ENCODE results near the gene AP2S1. TPM values are rescaled to one million over a fixed set of nuclear protein-coding genes. Genes with fewer than 3 reads are reported as not detected.
"Not testable (repeated sequence)": the region's sequence is repeated elsewhere in the genome, so short reads cannot be mapped to it uniquely, and the experiment has no call there.

AP2S1 gene
- total RNA-seq, 2 experiments from 2014 or later, result 102 to 104 TPM

- ATAC-seq, result peak; percentile 76
- Mint-ChIP-seq H3K9me3 (ENCODE audit: low read depth) (no peaks in the 10 kb centered on the region), H3K4me3 (peak overlapping the region; percentile 68), H3K4me1 (peaks cover 17% of the 10 kb centered on the region), H3K27me3 (no peaks in the 10 kb centered on the region), H3K27ac (peak overlapping the region; percentile 82), H3K36me3 (ENCODE audit: low read depth) (peaks cover 4% of the 10 kb centered on the region)
- DNase-seq, result peak; percentile 97
- POLR2A ChIA-PET, result interaction anchor here (1.0 kb wide), 1 partner anchor 72 kb away, joined by 3 read pairs; no protein-coding TSS in a partner anchor
- intact Hi-C loops (cut with DNase I, micrococcal nuclease), result loop anchor here (1.0 to 10.0 kb wide), 8 partner anchors 68 to 388 kb away; partner anchors contain the start of genes SAE1 (in 1 of the 2), SLC1A5 (in 1 of the 2), TMEM160 (in 1 of the 2) and ZC3H4 (in 1 of the 2)
- CTCF ChIA-PET, result interaction anchor here (0.6 to 2.0 kb wide), 12 partner anchors 12 to 282 kb away, joined by 3 to 8 read pairs (median 4); no protein-coding TSS in a partner anchor
These were observed 5.7 kb upstream of the AP2S1 start for GRCh38 chr19:46856062-46857022.

- H3K27ac Mint-ChIP-seq; ATAC-seq; POLR2A ChIA-PET; H3K4me3 Mint-ChIP-seq; H3K9me3 Mint-ChIP-seq (ENCODE audit: low read depth); H3K36me3 Mint-ChIP-seq (ENCODE audit: low read depth); H3K27me3 Mint-ChIP-seq; DNase-seq: not testable (repeated sequence)
- intact Hi-C loops (cut with DNase I, micrococcal nuclease), result loop anchor here in 1 of 2 experiments (10.0 kb wide), 1 partner anchor 390 kb away; no protein-coding TSS in a partner anchor
- peaks cover 21% of the 10 kb centered on the region for H3K4me1 Mint-ChIP-seq
- CTCF ChIA-PET, result interaction anchor here (0.6 to 1.1 kb wide), 4 partner anchors 11 to 735 kb away, joined by 3 to 4 read pairs (median 4); no protein-coding TSS in a partner anchor
These were observed 4.1 kb upstream of the AP2S1 start for GRCh38 chr19:46854698-46855097.

- DNase-seq (no peak), ATAC-seq (no peak)
- intact Hi-C loops (cut with DNase I, micrococcal nuclease), result loop anchor here in 1 of 2 experiments (10.0 kb wide), 1 partner anchor 392 kb away; no protein-coding TSS in a partner anchor
- ChIA-PET POLR2A (no interaction called here), CTCF (no interaction called here)
- Mint-ChIP-seq H3K27ac (no peak overlapping the region), H3K9me3 (ENCODE audit: low read depth) (no peaks in the 10 kb centered on the region), H3K4me3 (no peak overlapping the region), H3K36me3 (ENCODE audit: low read depth) (no peaks in the 10 kb centered on the region), H3K27me3 (no peaks in the 10 kb centered on the region), H3K4me1 (peaks cover 27% of the 10 kb centered on the region)
These were observed 2.2 kb upstream of the AP2S1 start for GRCh38 chr19:46852830-46853229.

- peaks cover 19% of the 10 kb centered on the region for H3K4me1 Mint-ChIP-seq
- ChIA-PET POLR2A (interaction anchor here (1.0 kb wide), 1 partner anchor 9 kb away, joined by 3 read pairs; no protein-coding TSS in a partner anchor), CTCF (interaction anchor here (0.7 to 1.6 kb wide), 2 partner anchors 9 to 142 kb away, joined by 3 to 13 read pairs; no protein-coding TSS in a partner anchor)
- no peak for ATAC-seq
- peaks cover 4% of the 10 kb centered on the region for H3K36me3 Mint-ChIP-seq (ENCODE audit: low read depth)
- intact Hi-C loops (cut with DNase I, micrococcal nuclease), result loop anchor here (1.0 to 10.0 kb wide), 6 partner anchors 11 to 987 kb away; partner anchors contain the start of genes ARHGAP35 (in 1 of the 2), CALM3 (in 1 of the 2), SLC1A5 (in 1 of the 2) and SYMPK (in 1 of the 2)
- no peak for DNase-seq
- H3K27ac Mint-ChIP-seq, result peak overlapping the region; percentile 58
- H3K4me3 Mint-ChIP-seq, result peak overlapping the region; percentile 92
- no peaks in the 10 kb centered on the region for H3K27me3 Mint-ChIP-seq
- H3K9me3 Mint-ChIP-seq (ENCODE audit: low read depth), result no peaks in the 10 kb centered on the region
These were observed 1.0 kb downstream of the AP2S1 start for GRCh38 chr19:46849610-46850009.

GRCh38 chr19:46848389-46848788 is 2.3 kb downstream of the AP2S1 start:
- Mint-ChIP-seq H3K27ac (no peak overlapping the region), H3K4me3 (no peak overlapping the region), H3K27me3 (no peaks in the 10 kb centered on the region), H3K36me3 (ENCODE audit: low read depth) (peaks cover 4% of the 10 kb centered on the region), H3K9me3 (ENCODE audit: low read depth) (no peaks in the 10 kb centered on the region), H3K4me1 (peaks cover 19% of the 10 kb centered on the region)
- CTCF ChIA-PET, result interaction anchor here (0.6 kb wide), 1 partner anchor 527 kb away, joined by 3 read pairs; no protein-coding TSS in a partner anchor
- POLR2A ChIA-PET, result no interaction called here
- ATAC-seq (no peak), DNase-seq (no peak)
- intact Hi-C loops (cut with DNase I, micrococcal nuclease), result no loop called here

- Mint-ChIP-seq H3K27ac (no peak overlapping the region), H3K27me3 (no peaks in the 10 kb centered on the region), H3K36me3 (ENCODE audit: low read depth) (peaks cover 10% of the 10 kb centered on the region), H3K9me3 (ENCODE audit: low read depth) (no peaks in the 10 kb centered on the region), H3K4me1 (peaks cover 19% of the 10 kb centered on the region), H3K4me3 (no peak overlapping the region)
- intact Hi-C loops (cut with DNase I, micrococcal nuclease), result loop anchor here in 1 of 2 experiments (1.0 kb wide), 1 partner anchor 19 kb away; no protein-coding TSS in a partner anchor
- ATAC-seq, result no peak
- POLR2A ChIA-PET, result no interaction called here
- no peak for DNase-seq
- CTCF ChIA-PET, result no interaction called here
These were observed 3.1 kb downstream of the AP2S1 start for GRCh38 chr19:46847528-46847927.

- Mint-ChIP-seq H3K36me3 (ENCODE audit: low read depth) (peaks cover 14% of the 10 kb centered on the region), H3K27me3 (no peaks in the 10 kb centered on the region), H3K9me3 (ENCODE audit: low read depth) (no peaks in the 10 kb centered on the region), H3K4me1 (peaks cover 19% of the 10 kb centered on the region), H3K4me3 (no peak overlapping the region), H3K27ac (no peak overlapping the region)
- ATAC-seq, result no peak
- POLR2A ChIA-PET, result no interaction called here
- CTCF ChIA-PET, result interaction anchor here (0.6 to 2.8 kb wide), 2 partner anchors 88 to 182 kb away, joined by 3 to 10 read pairs; no protein-coding TSS in a partner anchor
- intact Hi-C loops (cut with DNase I, micrococcal nuclease), result no loop called here
- no peak for DNase-seq
These were observed 4.6 kb downstream of the AP2S1 start for GRCh38 chr19:46845959-46846459.

- POLR2A ChIA-PET, result interaction anchor here (0.6 kb wide), 1 partner anchor 104 kb away, joined by 4 read pairs; no protein-coding TSS in a partner anchor
- no peaks in the 10 kb centered on the region for H3K9me3 Mint-ChIP-seq (ENCODE audit: low read depth)
These were observed 6.6 kb downstream of the AP2S1 start for GRCh38 chr19:46844067-46844489.

GRCh38 chr19:46842791-46843190 is 7.9 kb downstream of the AP2S1 start:
- no peak for DNase-seq
- H3K36me3 Mint-ChIP-seq (ENCODE audit: low read depth), result peaks cover 19% of the 10 kb centered on the region
- H3K9me3 Mint-ChIP-seq (ENCODE audit: low read depth), result no peaks in the 10 kb centered on the region
- no peak overlapping the region for H3K27ac Mint-ChIP-seq
- H3K27me3 Mint-ChIP-seq, result no peaks in the 10 kb centered on the region
- ChIA-PET CTCF (interaction anchor here (0.6 to 1.4 kb wide), 6 partner anchors 11 to 586 kb away, joined by 3 to 6 read pairs (median 4); no protein-coding TSS in a partner anchor), POLR2A (interaction anchor here (0.5 kb wide), 1 partner anchor 21 kb away, joined by 3 read pairs; no protein-coding TSS in a partner anchor)
- no peak overlapping the region for H3K4me3 Mint-ChIP-seq
- intact Hi-C loops (cut with DNase I, micrococcal nuclease), result no loop called here
- no peak for ATAC-seq
- peaks cover 9% of the 10 kb centered on the region for H3K4me1 Mint-ChIP-seq

More at GRCh38 chr19:46844067-46844489, 6.6 kb downstream of the AP2S1 start:
- intact Hi-C loops (cut with DNase I, micrococcal nuclease), result no loop called here
- no peak for ATAC-seq
- Mint-ChIP-seq H3K27ac (no peak overlapping the region), H3K4me3 (no peak overlapping the region), H3K27me3 (no peaks in the 10 kb centered on the region), H3K4me1 (peaks cover 10% of the 10 kb centered on the region), H3K36me3 (ENCODE audit: low read depth) (peaks cover 14% of the 10 kb centered on the region)
- CTCF ChIA-PET, result interaction anchor here (0.7 to 2.8 kb wide), 3 partner anchors 59 to 183 kb away, joined by 3 to 10 read pairs (median 4); partner anchors contain the start of gene DACT3
- no peak for DNase-seq

- Mint-ChIP-seq H3K36me3 (ENCODE audit: low read depth) (peaks cover 16% of the 10 kb centered on the region), H3K4me1 (peaks cover 4% of the 10 kb centered on the region), H3K9me3 (ENCODE audit: low read depth) (no peaks in the 10 kb centered on the region), H3K27me3 (no peaks in the 10 kb centered on the region), H3K27ac (no peak overlapping the region), H3K4me3 (no peak overlapping the region)
- intact Hi-C loops (cut with DNase I, micrococcal nuclease), result no loop called here
- ChIA-PET CTCF (interaction anchor here (0.6 to 3.0 kb wide), 17 partner anchors 9 to 319 kb away, joined by 3 to 43 read pairs (median 6); partner anchors contain the start of gene AP2S1), POLR2A (interaction anchor here (0.5 kb wide), 1 partner anchor 61 kb away, joined by 3 read pairs; no protein-coding TSS in a partner anchor)
- no peak for DNase-seq
- no peak for ATAC-seq
These were observed 9.1 kb downstream of the AP2S1 start for GRCh38 chr19:46841458-46842083.
